Tibial nerve (tissue), 4 donors: ENCODE measurements around the gene CRISP1. TPM values are rescaled to one million over a fixed set of nuclear protein-coding genes. Genes with fewer than 3 reads are reported as not detected.
"Not testable (repeated sequence)": the region's sequence is repeated elsewhere in the genome, so short reads cannot be mapped to it uniquely, and the experiment has no call there.

Experiments
- DNase-seq, 2 donors: peaks; one replicate each; pipeline ENCODE4 v3.0.0-alpha.2; 2019; ENCODE audit warnings: low spot score in 2 of 2
- H3K27ac ChIP-seq, 4 donors: fragments of 200-600 bp; sonication (generic) in 3 of 4; one replicate each; pipeline ENCODE4 v1.5.1; 2017 to 2019; ENCODE audit warnings: mild to moderate bottlenecking in 1 of 4
- H3K27me3 ChIP-seq, 2 donors: fragments of 200-600 bp; sonication (generic) in 1 of 2; one replicate each; pipeline versions ENCODE4 v1.5.1 to v1.6.0; 2017 to 2019
- H3K36me3 ChIP-seq, 3 donors: fragments of 200-600 bp; sonication (generic); one replicate each; pipeline ENCODE4 v1.5.1; 2018 to 2019
- H3K4me1 ChIP-seq, 4 donors: fragments of 200-600 bp; sonication (generic) in 3 of 4; one replicate each; pipeline ENCODE4 v1.5.1; 2017 to 2019
- H3K4me3 ChIP-seq, 4 donors: fragments of 200-600 bp; sonication (generic) in 3 of 4; one replicate each; pipeline ENCODE4 v1.5.1; 2017 to 2019; ENCODE audit warnings: mild to moderate bottlenecking in 1 of 4, moderate library complexity in 1 of 4
- H3K9me3 ChIP-seq, 4 donors: fragments of 200-600 bp; sonication (generic) in 3 of 4; one replicate each; pipeline ENCODE4 v1.5.1; 2017 to 2019
- CTCF ChIP-seq, 5 experiments: fragments of 200-600 bp in 3 of 5; fragments of 450-650 bp in 2 of 5; sonication (generic) in 3 of 5; IDR thresholded peaks; one replicate each; pipeline ENCODE4 v1.5.1; 2016 to 2019; ENCODE audit warnings: antibody characterized with exemption in 5 of 5, mild to moderate bottlenecking in 3 of 5, moderate library complexity in 2 of 5
- EP300 ChIP-seq, 2 donors: sonication (generic); formaldehyde crosslinking; IDR thresholded peaks; one replicate each; pipeline ENCODE4 v1.6.1; 2017; ENCODE audit warnings: antibody characterized with exemption in 2 of 2, mild to moderate bottlenecking in 1 of 2
- POLR2A ChIP-seq, 2 donors: fragments of 450-650 bp; IDR thresholded peaks; one replicate each; pipeline ENCODE4 v1.6.1; 2017; ENCODE audit warnings: antibody characterized with exemption in 2 of 2, mild to moderate bottlenecking in 2 of 2, moderate library complexity in 2 of 2
- WGBS, 2 donors: methylation state at CpG; one replicate each; pipeline ENCODE4 v1.1.5; 2018; 5-methylcytosine and 5-hydroxymethylcytosine counted together
- total RNA-seq, 4 donors: library from RNA; depleted of rRNA; stranded (reverse); fragments of >200 nt; gene quantifications; one replicate each; pipeline ENCODE4 v1.1.0, GENCODE V29; 2016

Gene CRISP1
- total RNA-seq, 4 donors from 2014 or later = not detected

DNA sequence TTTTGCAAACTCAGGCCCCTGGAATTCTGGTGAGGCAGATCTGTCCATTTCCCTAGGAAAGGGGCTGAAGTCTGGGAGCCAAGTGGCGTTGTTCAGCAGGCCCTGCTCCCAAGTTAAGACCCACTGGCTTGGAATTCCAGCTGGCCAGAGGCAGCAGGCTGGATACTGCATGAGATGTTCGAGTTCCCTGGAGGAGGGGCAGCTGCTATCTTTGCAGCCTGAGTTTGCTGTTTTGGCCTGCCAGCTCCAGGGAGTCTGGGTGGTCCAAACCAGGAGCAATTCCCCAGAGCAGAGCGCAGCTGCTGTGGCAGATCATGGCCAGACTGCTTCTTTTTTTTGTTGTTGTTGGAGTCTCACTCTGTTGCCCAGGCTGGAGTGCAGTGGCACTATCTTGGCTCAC lies 61.1 kb downstream of the CRISP1 start:
- Histone ChIP-seq H3K27me3 (no peaks in the 10 kb centered on the region), H3K36me3 (no peaks in the 10 kb centered on the region), H3K27ac (no peak overlapping the region), H3K4me1 (no peaks in the 10 kb centered on the region), H3K4me3 (no peak overlapping the region), H3K9me3 (peaks cover 0 to 14% (median 0%) of the 10 kb centered on the region in 4 donors)
- no peak for DNase-seq
- TF ChIP-seq CTCF (IDR thresholded peaks at IDR 0.05) = no peak
- TF ChIP-seq EP300 (IDR thresholded peaks at IDR 0.05) = no peak
- no peak for TF ChIP-seq POLR2A (IDR thresholded peaks at IDR 0.05)
- 58 to 82% methylated on average over 2 to 3 of the region's 3 CpGs for WGBS, 2 donors

DNA sequence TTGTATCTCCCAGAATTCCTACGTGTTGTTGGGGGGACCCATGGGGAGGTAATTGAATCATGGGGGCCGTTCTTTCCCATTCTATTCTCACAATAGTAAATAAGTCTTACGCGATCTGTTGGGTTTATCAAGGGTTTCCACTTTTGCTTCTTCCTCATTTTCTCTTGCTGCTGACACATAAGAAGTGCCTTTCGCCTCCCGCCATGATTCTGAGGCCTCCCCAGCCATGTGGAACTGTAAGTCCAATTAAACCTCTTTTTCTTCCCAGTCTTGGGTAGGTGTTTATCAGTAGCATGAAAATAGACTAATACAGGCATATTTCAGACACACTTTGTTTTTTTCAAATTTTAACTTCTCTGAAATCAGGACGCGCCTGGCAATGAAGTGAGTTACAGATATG lies 64.8 kb downstream of the CRISP1 start:
- DNase-seq = no peak
- H3K4me3 ChIP-seq = no peak overlapping the region
- H3K27me3 ChIP-seq = no peaks in the 10 kb centered on the region
- 93% methylated on average over 8 of the region's 8 CpGs for WGBS, 2 donors
- H3K27ac ChIP-seq = no peak overlapping the region
- H3K9me3 ChIP-seq = peaks cover 0 to 7% (median 0%) of the 10 kb centered on the region in 4 donors
- no peak for TF ChIP-seq EP300 (IDR thresholded peaks at IDR 0.05)
- TF ChIP-seq POLR2A (IDR thresholded peaks at IDR 0.05) = no peak
- TF ChIP-seq CTCF (IDR thresholded peaks at IDR 0.05) = no peak
- no peaks in the 10 kb centered on the region for H3K4me1 ChIP-seq
- H3K36me3 ChIP-seq = no peaks in the 10 kb centered on the region

DNA sequence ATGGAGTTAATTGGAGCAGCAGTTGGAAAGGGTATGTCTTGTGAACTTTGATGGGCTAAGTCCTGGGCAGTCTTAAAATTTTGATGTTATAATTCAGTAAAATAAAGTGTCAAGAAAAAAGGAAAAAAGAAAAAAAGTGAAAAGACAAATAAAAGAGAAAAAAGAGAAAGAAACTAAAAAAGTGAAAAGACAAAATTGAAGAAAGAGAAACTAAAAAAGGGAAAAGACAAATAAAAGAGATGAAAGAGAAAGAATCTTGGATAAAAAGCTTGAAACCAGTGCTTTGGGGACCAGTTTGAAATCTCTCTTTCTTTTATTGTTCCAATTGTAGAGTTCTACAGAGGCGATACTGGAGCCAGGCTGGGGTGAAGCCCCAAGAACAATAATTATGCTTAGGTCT lies 67.2 kb downstream of the CRISP1 start:
- TF ChIP-seq EP300 (IDR thresholded peaks at IDR 0.05) (no peak), CTCF (IDR thresholded peaks at IDR 0.05) (no peak), POLR2A (IDR thresholded peaks at IDR 0.05) (no peak)
- Histone ChIP-seq H3K4me1 (no peaks in the 10 kb centered on the region), H3K27me3 (no peaks in the 10 kb centered on the region), H3K36me3 (no peaks in the 10 kb centered on the region), H3K4me3 (no peak overlapping the region), H3K27ac (no peak overlapping the region), H3K9me3 (no peaks in the 10 kb centered on the region)
- no peak for DNase-seq
- 78 to 88% methylated on average over 1 of the region's 1 CpG for WGBS, 2 donors

- DNase-seq, H3K36me3 ChIP-seq, H3K9me3 ChIP-seq, H3K4me3 ChIP-seq, H3K27ac ChIP-seq, H3K27me3 ChIP-seq, H3K4me1 ChIP-seq: not testable (repeated sequence)
- WGBS, 2 donors = 88 to 89% methylated on average over 17 to 20 of the region's 21 CpGs
Measured at GRCh38 chr6:49796842-49797455, 69.4 kb downstream of the CRISP1 start.

- WGBS, 2 donors = 79 to 81% methylated on average over 2 of the region's 2 CpGs
Measured at GRCh38 chr6:49790341-49790740, 76.0 kb downstream of the CRISP1 start.

More at GRCh38 chr6:49790341-49790740, 76.0 kb downstream of the CRISP1 start:
- TF ChIP-seq POLR2A (IDR thresholded peaks at IDR 0.05) (no peak), CTCF (IDR thresholded peaks at IDR 0.05) (no peak), EP300 (IDR thresholded peaks at IDR 0.05) (no peak)
- H3K4me1 ChIP-seq = no peaks in the 10 kb centered on the region
- no peaks in the 10 kb centered on the region for H3K27me3 ChIP-seq
- H3K9me3 ChIP-seq = no peaks in the 10 kb centered on the region
- no peak overlapping the region for H3K4me3 ChIP-seq
- H3K36me3 ChIP-seq = no peaks in the 10 kb centered on the region
- no peak for DNase-seq
- H3K27ac ChIP-seq = no peak overlapping the region
